Activated CD8-positive, alpha-beta memory T cell treated with anti-CD3 and anti-CD28 coated beads for 4 hours (primary cell): ENCODE measurements around the gene ADAMTSL2.

Experiments
- DNase-seq, 2 donors: peaks; one replicate each; pipeline ENCODE4 v3.0.0-alpha.2; 2020; ENCODE audit warnings: low read depth in 2 of 2

The ADAMTSL2 gene

GRCh38 chr9:133589454-133590227 is 55.1 kb downstream of the ADAMTSL2 start:
- no peak for DNase-seq

- no peak for DNase-seq
These were observed 55.8 kb downstream of the ADAMTSL2 start for GRCh38 chr9:133590231-133590855.

DNA sequence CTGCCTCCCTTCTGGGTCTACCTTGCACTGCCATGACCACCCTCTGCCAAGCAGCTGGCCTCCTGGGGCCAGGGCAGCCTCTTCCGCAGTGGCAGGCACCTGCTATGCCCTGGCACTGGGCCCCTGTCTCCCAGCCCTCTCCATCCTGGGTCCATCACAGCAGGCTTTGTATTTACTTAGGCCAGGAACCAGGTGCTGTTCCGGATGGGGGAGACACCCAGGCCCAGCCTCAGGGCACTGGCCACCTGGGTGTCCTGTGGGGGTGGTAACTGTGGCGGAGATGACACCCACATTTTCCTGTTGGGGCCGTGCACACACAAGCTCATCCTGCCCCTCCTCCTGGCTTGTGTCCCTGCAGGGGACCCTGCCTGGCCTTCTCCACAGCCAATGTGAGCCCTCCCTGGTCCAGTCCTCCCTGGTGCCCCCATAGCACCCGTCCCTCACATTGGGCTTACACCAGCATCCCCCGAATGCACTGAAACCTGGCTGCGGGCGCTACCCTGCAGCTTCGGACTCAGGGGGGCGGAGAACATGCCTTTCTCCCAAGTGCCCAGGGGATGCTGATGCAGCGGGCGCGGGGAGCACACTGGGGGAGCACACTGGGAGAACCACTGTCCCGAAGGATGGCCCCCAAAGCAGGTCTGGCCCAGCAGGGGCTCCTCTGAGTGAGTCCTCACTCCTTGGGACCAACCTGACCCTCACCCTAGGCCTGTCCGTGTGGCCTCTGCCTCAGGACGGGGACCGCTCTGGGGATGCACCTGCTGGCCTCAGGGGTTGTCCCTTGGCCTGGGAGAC is 56.8 kb downstream of the ADAMTSL2 start:
- no peak for DNase-seq

- DNase-seq = no peak
These were observed 57.5 kb downstream of the ADAMTSL2 start for GRCh38 chr9:133591985-133592384.

DNA sequence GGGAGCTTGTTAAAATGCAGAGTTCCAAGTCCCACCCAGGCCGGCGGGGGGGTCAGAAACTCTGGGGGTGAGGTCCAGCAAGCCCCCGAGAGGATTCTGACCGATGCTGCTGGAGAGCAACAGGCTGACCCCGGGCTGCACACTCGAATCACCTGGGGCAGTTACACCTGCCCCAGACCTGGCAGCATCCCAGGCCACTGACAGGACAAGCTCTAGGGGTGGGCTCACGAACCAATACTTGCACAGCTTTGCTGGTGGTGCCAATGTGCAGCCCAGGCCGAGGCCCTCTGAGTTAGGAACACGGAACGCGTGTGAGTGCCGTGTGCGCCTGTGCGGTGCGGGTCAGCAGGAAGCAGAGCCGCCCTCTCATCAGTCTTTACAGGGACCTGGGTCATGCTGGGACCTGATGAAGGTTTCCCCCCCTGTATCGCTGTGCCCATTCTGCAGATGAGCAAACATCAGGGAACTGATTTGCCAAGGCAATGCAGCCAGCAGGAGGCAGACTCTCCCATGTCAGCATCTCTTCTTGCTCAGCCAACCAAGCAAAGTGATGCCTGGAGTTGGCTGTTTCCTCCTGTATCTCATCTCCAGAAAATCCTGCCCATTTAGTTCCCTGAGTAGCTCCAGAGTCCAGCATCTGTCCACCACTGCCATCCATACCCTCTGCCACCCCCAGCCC is 58.4 kb downstream of the ADAMTSL2 start:
- DNase-seq = no peak

DNA sequence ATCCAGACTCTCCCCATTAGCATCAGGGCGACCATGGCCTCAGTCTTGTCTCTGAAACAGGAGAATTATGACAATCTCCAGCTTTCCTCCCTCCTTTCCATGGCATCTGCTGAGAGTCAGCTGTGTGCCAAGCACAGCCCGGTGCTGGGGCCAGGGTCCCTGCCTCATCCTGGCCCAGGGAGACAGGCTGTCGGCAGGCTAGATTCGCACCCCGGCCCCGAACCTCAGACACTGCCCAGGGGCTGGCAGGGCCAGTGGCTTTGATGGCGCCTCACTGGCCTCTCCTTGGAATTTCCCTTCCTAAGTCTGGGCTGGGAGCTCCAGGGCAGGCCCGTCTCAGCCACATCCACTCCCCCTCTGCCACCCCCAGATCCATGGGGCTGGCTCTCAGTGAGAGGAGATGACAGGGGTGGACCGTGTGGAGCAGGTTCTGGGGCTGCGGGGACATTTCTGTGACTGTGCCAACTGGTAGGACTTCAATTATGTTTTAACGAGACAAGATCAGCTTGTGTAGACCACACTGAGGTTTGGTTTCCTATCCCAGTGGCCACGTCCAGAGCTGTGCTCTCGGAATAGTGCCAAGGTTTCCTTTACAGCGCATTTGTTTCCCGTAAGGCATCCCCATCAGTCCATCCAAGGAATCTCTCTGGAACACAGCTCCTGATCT is 59.2 kb downstream of the ADAMTSL2 start:
- DNase-seq = no peak

DNA sequence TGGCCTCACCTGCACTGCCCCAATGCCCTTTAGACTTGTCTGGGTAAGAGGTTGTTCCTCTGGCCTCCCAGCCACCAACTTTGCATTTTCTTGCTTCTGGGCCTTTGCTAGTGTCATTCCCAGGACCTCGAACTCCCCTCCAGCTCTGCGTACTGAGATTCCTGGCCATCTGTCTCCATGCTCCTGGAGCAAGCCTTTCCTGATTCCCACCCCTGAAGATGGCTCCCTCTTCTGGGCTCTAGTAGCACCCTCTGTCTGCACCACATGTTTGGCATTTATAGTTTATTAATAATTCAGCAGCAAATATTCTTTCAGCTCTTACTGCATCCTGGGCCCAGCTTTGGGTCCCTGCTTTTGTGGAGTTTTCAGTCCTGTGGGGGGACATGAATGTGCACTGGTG is 59.8 kb downstream of the ADAMTSL2 start:
- no peak for DNase-seq

GRCh38 chr9:133595910-133596309 is 61.4 kb downstream of the ADAMTSL2 start:
- no peak for DNase-seq

- DNase-seq = no peak
These were observed 62.9 kb downstream of the ADAMTSL2 start for GRCh38 chr9:133597316-133597957.

GRCh38 chr9:133598978-133599377 is 64.5 kb downstream of the ADAMTSL2 start:
- DNase-seq = no peak

DNA sequence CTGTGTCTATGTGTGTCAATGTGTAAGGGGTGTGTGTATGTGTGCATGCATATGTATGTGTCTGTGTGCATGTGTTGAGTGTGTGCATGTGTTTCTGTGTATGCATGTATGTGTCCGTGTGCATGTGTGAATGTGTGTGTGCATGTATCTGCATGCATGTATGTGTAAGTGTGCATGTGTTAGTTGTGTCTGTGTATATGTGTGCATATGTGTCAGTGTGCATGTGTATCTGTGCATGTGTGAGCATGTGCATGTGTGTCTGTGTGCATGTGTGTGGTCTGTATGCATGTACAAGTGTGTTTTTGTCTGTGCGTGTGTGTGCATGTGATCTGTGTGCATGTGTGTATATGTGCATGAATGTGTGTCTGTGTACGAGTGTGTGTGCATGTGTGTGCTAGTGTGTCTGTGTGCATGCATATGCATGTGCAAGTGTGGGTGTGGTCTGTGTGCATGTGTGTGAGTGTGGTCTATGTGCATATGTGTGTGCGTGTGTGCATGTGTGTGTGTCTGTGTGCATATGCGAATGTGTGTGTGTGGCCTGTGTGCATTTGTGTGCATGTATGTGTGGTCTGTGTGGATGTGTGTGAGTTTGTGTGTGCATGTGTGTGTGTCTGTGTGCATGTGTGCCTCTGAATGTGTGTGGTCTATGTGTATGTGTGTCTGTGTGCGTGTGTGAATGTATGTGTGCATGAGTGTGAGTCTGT is 65.1 kb downstream of the ADAMTSL2 start:
- no peak for DNase-seq

DNA sequence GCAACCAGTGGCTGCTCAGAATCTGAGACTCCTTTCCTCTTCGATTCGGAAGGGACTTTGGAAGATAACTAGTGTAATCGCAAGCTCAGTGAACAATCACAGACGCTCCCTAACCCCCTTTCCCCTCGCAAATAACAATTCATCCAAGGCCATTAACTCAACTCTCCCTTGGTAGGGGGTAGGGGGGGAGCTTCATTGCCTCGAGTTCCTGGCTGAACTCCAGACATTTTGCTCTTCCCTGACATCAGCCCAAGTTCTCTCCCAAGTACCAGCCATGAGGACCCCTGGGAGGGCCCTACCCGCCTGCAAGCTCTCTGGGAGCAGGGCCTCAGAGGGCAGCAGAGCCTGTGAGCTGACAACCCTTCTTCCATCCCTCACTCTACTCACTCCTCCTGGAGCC is 66.2 kb downstream of the ADAMTSL2 start:
- DNase-seq = no peak

- DNase-seq = no peak
These were observed 67.2 kb downstream of the ADAMTSL2 start for GRCh38 chr9:133601746-133602145.

DNA sequence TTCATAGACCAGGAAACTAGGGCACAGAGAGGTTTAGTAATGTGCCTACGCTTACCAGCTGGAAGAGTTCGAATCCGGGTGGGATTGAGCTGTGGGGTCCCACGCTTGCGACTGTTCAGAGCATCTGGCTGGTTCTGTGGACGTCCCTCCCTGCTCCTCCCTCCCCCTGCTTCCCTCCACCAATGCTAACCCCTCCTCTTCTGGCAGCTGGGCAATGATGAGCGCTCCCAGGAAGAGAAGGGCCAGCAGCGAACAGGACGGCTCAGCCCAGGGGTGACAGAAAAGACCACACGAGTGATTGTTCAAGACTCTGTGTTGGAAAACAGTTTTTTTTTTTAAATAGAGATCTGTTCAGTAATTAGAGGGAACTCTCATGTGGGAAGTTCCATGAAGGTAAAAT is 67.8 kb downstream of the ADAMTSL2 start:
- no peak for DNase-seq

DNA sequence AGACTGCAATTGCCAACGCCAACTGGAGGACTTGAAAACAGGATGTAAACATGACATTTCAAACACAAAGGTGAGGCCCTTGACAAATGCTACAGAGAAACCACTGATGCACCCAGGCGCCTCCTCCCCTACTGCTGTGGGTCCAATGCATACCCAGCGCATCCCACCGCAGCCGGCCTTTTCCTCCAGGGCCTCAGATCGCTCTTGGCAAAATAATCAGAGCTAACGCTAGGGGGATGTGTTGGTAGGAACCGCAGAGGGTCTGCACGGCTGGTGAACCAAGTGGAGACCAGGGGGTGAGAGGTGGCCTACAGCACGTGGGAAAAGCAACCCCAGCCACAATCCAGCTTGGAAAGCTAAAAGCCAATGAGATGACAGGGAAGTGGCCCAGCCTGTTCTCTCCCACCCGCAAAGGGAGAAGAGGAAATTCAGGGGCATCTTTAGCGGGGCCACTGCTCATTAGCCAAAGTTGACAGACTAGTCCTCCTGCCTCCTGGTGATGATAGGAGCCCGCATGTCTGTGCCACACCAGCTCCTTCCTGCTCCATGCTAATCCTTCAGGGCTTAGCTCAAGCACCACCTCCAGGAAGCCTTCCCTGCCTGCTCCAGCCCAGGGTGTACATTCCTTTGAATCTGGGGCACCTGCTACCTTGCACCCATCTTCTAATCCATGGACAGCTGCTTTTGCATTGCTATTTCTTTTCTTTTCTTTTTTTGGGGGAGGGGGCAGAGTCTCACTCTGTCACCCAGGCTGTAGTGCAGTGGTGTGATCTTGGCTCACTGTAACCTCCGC is 68.8 kb downstream of the ADAMTSL2 start:
- no peak for DNase-seq

- DNase-seq = peak in 1 of 2 donors; percentile 22
These were observed 69.7 kb downstream of the ADAMTSL2 start for GRCh38 chr9:133604214-133604613.

- DNase-seq = no peak
These were observed 70.4 kb downstream of the ADAMTSL2 start for GRCh38 chr9:133604856-133605255.

DNA sequence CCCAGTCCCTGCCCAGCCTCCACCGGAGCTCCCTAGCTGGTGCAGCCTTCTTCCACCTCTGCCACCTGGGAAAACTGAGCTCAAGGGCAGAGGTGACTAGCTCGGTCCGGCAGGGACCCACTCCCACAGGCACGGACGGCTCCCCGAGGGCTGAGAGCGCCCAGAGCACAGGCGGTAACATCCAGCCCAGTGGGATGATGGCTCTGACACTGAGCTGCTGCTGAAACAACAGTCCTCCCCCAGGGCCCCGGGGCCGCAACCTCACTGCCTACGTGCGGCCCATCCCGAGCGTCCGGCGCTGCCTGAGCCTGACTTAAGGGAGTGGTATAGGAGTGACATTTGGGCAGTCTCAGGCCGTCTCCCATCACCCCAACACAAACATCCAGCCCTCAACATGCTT is 70.9 kb downstream of the ADAMTSL2 start:
- DNase-seq = no peak

- DNase-seq = no peak
These were observed 71.6 kb downstream of the ADAMTSL2 start for GRCh38 chr9:133605856-133606707.
